Activated naive CD4-positive, alpha-beta T cell treated with anti-CD3 and anti-CD28 coated beads, Interleukin-2, amount 50 U/mL, for 72 hours (primary cell): ENCODE results near the gene CYTH1. TPM values are rescaled to one million over a fixed set of nuclear protein-coding genes. Genes with fewer than 3 reads are reported as not detected.

ENCODE experiments used
- ATAC-seq, 2 donors: fragments of 150-1000 bp; cut with Tn5 transposase; 2 replicates each; pipeline ENCODE4 v1.10.0; 2021; ENCODE audit warnings: mild to moderate bottlenecking in 2 of 2, moderate library complexity in 2 of 2
- DNase-seq, 2 donors: peaks; one replicate each; pipeline ENCODE4 v3.0.0; 2021 to 2022; ENCODE audit warnings: low spot score in 2 of 2
- H3K27ac Mint-ChIP-seq, 2 donors: one replicate each; pipeline ENCODE4 v1.8.0; 2022; ENCODE audit warnings: mild to moderate bottlenecking in 2 of 2, mixed read lengths in 2 of 2
- H3K36me3 Mint-ChIP-seq, 2 donors: one replicate each; pipeline ENCODE4 v1.8.0; 2022; ENCODE audit warnings: mixed read lengths in 2 of 2
- H3K9me3 Mint-ChIP-seq, 2 donors: one replicate each; pipeline ENCODE4 v1.8.0; 2022; ENCODE audit warnings: mixed read lengths in 2 of 2
- total RNA-seq, 2 donors: library from RNA; stranded (reverse); gene quantifications; one replicate each; pipeline ENCODE4 v1.2.3, GENCODE V29; 2022

CYTH1 gene, protein sequence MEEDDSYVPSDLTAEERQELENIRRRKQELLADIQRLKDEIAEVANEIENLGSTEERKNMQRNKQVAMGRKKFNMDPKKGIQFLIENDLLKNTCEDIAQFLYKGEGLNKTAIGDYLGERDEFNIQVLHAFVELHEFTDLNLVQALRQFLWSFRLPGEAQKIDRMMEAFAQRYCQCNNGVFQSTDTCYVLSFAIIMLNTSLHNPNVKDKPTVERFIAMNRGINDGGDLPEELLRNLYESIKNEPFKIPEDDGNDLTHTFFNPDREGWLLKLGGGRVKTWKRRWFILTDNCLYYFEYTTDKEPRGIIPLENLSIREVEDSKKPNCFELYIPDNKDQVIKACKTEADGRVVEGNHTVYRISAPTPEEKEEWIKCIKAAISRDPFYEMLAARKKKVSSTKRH
- 100 to 1,000 TPM in 1 of 2 donors, 10 to 100 TPM in 1; 82.6 to 148 TPM for total RNA-seq

- DNase-seq (no peak), ATAC-seq (peak in 1 of 2 donors; percentile 2)
- Mint-ChIP-seq H3K27ac (peak within 1 kb of the TSS; percentile 94 to 98), H3K9me3 (no peaks in the 10 kb centered on the region), H3K36me3 (peaks cover 9 to 16% of the 10 kb centered on the region in 2 donors)
Measured at GRCh38 chr17:78781893-78782304, at the start of gene CYTH1. Gene CYTH1 (minus strand): TSS chr17:78782273. CDS start chr17:78782223, 50 bp downstream.

GRCh38 chr17:78829477-78829876 is 47.4 kb upstream of the CYTH1 start:
- Mint-ChIP-seq H3K27ac (no peak overlapping the region), H3K9me3 (no peaks in the 10 kb centered on the region), H3K36me3 (peaks cover 17 to 32% of the 10 kb centered on the region in 2 donors)
- DNase-seq, result no peak
- ATAC-seq, result no peak

DNA sequence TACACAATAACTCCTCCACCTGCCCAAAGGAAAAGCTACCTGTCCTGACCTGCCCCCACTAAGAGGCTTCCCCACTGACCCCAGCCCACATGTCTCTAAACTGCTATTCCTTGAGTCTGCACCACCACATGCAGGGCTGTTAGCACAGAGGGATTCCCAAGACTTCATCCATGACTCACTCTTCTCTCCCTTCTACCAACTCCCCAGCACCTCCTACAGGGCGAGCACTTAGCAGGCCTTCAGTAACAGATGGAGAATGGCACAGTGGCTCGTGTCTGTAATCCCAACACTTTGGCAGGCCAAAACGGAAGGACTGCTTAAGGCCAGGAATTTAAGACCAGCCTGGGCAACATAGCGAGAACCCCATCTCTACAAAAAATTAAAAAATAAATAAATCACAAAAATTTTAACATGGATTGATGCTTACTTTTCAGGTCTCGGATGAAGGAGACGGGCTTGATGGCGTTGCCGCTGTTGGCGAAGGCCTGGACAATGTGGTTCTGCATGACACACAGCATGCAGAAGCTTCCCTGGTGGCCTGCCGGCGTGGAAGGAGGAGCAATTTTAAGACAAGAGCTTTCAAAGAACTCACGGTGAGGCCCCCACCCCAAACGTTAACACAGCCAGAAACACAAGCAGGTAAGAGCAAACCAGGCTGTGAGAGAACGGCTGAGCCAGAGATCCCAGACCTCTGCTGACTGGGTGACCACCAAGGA is 46.6 kb upstream of the CYTH1 start:
- Mint-ChIP-seq H3K27ac (peak overlapping the region in 1 of 2 donors; percentile 29), H3K36me3 (peaks cover 24 to 38% of the 10 kb centered on the region in 2 donors), H3K9me3 (no peaks in the 10 kb centered on the region)
- ATAC-seq (peak; percentile 49 to 59), DNase-seq (no peak)

GRCh38 chr17:78826836-78827509 is 44.9 kb upstream of the CYTH1 start:
- H3K27ac Mint-ChIP-seq, result no peak overlapping the region
- ATAC-seq, result no peak
- peaks cover 28 to 29% of the 10 kb centered on the region in 2 donors for H3K36me3 Mint-ChIP-seq
- no peaks in the 10 kb centered on the region for H3K9me3 Mint-ChIP-seq
- no peak for DNase-seq

- DNase-seq (no peak), ATAC-seq (no peak)
- H3K9me3 Mint-ChIP-seq, result no peaks in the 10 kb centered on the region
- H3K36me3 Mint-ChIP-seq, result peaks cover 28 to 31% of the 10 kb centered on the region in 2 donors
- no peak overlapping the region for H3K27ac Mint-ChIP-seq
Measured at GRCh38 chr17:78826421-78826820, 44.3 kb upstream of the CYTH1 start.

DNA sequence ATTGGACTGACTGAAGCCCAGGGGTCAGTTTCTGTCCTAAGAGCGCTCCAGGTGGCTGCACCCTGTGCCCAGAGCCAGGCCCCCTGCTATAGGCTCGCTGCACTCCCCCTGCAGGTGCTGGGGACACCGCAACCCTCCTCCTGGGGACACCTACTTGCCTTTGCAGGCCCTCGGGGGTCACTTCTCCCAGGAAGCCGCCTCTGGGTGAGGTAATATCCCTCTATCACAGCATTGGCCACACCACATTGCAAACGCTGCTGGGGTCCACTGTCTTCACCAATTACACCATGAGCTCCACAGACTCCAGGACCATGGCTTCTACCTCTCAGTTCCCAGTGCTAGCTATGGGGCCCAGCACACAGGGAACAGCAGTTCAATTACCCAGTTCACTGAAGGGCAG is 43.6 kb upstream of the CYTH1 start:
- no peaks in the 10 kb centered on the region for H3K9me3 Mint-ChIP-seq
- DNase-seq (no peak), ATAC-seq (no peak)
- peak overlapping the region in 1 of 2 donors; percentile 93 for H3K27ac Mint-ChIP-seq
- H3K36me3 Mint-ChIP-seq, result peaks cover 28 to 31% of the 10 kb centered on the region in 2 donors

DNA sequence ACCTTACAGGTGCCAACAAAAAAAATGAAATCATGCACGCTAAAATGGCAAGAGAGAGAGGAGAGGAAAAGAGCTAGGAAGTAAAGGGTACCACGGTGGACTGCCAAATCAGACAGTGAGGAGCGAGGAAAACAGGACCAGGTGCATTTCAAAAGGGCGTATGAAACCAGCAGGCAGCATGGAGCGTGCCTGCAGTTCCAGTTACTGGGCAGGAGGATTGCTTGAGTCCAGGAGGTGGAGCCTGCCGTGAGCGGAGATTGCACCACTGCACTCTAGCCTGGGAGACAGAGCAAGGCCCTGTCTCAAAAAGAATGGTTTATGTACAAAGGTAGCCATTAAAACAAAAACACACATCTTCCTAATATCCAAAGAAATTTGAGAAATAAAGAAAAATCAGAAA is 42.2 kb upstream of the CYTH1 start:
- peak overlapping the region; percentile 28 to 80 for H3K27ac Mint-ChIP-seq
- H3K36me3 Mint-ChIP-seq, result peaks cover 25 to 41% of the 10 kb centered on the region in 2 donors
- ATAC-seq, result no peak
- H3K9me3 Mint-ChIP-seq, result no peaks in the 10 kb centered on the region
- no peak for DNase-seq

GRCh38 chr17:78823282-78824046 is 41.4 kb upstream of the CYTH1 start:
- Mint-ChIP-seq H3K36me3 (peaks cover 32 to 45% of the 10 kb centered on the region in 2 donors), H3K27ac (peak overlapping the region; percentile 28 to 93), H3K9me3 (no peaks in the 10 kb centered on the region)
- no peak for DNase-seq
- no peak for ATAC-seq

GRCh38 chr17:78822552-78822951 is 40.5 kb upstream of the CYTH1 start:
- Mint-ChIP-seq H3K36me3 (peaks cover 29 to 42% of the 10 kb centered on the region in 2 donors), H3K27ac (peak overlapping the region; percentile 4 to 84), H3K9me3 (no peaks in the 10 kb centered on the region)
- ATAC-seq (no peak), DNase-seq (no peak)

- no peak for DNase-seq
- Mint-ChIP-seq H3K27ac (peak overlapping the region in 1 of 2 donors; percentile 74), H3K36me3 (peaks cover 34 to 43% of the 10 kb centered on the region in 2 donors), H3K9me3 (no peaks in the 10 kb centered on the region)
- ATAC-seq, result no peak
Measured at GRCh38 chr17:78821961-78822360, 39.9 kb upstream of the CYTH1 start.

DNA sequence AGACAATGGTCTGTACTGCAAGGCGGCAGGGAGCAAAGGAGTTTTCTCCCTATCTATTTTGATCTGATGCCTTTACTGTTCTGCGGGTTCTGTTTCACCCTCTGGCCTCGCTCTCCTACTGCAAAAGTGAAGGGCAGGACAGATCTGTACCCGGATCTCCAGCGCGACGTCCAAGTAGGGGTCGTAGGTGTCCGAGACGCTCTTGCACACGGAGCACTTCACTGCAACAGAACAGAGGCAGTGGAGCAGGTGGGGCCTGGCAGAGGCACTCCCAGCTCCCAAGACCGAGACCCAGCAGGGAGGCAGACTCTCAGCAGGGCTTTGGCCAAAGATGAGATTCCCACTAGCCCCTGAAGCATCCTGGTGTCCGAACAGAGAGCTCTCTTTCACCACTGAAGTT is 38.8 kb upstream of the CYTH1 start:
- Mint-ChIP-seq H3K27ac (no peak overlapping the region), H3K36me3 (peaks cover 37 to 48% of the 10 kb centered on the region in 2 donors), H3K9me3 (no peaks in the 10 kb centered on the region)
- DNase-seq, result no peak
- no peak for ATAC-seq

GRCh38 chr17:78819806-78820792 is 38.0 kb upstream of the CYTH1 start:
- H3K27ac Mint-ChIP-seq, result peak overlapping the region; percentile 77 to 90
- H3K36me3 Mint-ChIP-seq, result peaks cover 31 to 48% of the 10 kb centered on the region in 2 donors
- DNase-seq, result no peak
- no peaks in the 10 kb centered on the region for H3K9me3 Mint-ChIP-seq
- no peak for ATAC-seq

GRCh38 chr17:78819402-78819801 is 37.3 kb upstream of the CYTH1 start:
- DNase-seq (no peak), ATAC-seq (no peak)
- H3K9me3 Mint-ChIP-seq, result no peaks in the 10 kb centered on the region
- H3K36me3 Mint-ChIP-seq, result peaks cover 31 to 48% of the 10 kb centered on the region in 2 donors
- peak overlapping the region; percentile 77 to 90 for H3K27ac Mint-ChIP-seq

GRCh38 chr17:78818932-78819331 is 36.9 kb upstream of the CYTH1 start:
- no peak for DNase-seq
- Mint-ChIP-seq H3K36me3 (peaks cover 29 to 44% of the 10 kb centered on the region in 2 donors), H3K27ac (peak overlapping the region; percentile 77 to 79), H3K9me3 (no peaks in the 10 kb centered on the region)
- ATAC-seq, result no peak

DNA sequence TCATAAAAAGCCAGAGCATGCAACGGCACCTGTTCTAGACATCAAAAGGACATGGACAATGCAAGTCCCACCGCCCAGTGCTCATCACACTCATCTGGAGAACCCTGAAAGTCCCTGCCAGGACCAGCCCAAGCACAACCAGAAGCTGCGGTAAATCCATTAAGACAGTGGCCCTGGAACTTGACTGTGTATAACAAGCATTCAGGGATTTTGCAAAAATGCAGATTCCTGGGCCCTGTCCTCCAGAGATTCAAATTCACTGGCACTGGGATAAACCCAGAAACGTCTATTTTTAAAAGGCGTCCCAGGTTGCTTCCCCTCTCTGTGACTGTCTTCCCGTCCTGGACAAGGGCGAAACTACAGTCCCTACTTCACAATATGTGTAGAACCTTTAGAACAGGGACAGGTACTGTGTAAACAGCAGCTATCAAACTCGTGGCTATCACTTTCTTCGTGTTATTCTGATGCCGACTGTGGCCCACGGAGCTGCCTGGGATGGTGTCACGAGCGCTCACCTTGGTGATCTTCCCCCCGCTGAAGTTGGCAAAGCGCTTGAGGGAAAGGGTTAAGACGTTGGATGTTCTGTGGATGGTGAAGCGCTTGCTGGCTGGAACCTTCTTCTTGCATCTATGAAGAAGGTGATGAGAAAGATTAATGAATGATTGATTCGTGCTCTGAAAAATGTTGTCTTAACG is 36.2 kb upstream of the CYTH1 start:
- peaks cover 27 to 37% of the 10 kb centered on the region in 2 donors for H3K36me3 Mint-ChIP-seq
- no peak for DNase-seq
- H3K9me3 Mint-ChIP-seq, result no peaks in the 10 kb centered on the region
- no peak for ATAC-seq
- H3K27ac Mint-ChIP-seq, result peak overlapping the region; percentile 77 to 79
